Stomach (tissue), 9 donors: ENCODE data around the gene FAM187B. TPM values are rescaled to one million over a fixed set of nuclear protein-coding genes. Genes with fewer than 3 reads are reported as not detected.
A peak's percentile ranks its signal among the peaks of the same experiment; 100 is the strongest.

Experiments
- DNase-seq, 2 donors: peaks; one replicate each; pipeline versions ENCODE4 v3.0.0 to v3.0.0-alpha.2; 2013 to 2019
- H3K27ac ChIP-seq, 5 donors: fragments of 200-600 bp in 4 of 5; sonication (generic) in 4 of 5; one replicate each; pipeline ENCODE4 v1.5.1; 2013 to 2019; ENCODE audit warnings: mild to moderate bottlenecking in 1 of 5, moderate library complexity in 1 of 5
- H3K27me3 ChIP-seq, 3 donors: fragments of 200-600 bp; sonication (generic); one replicate each; pipeline ENCODE4 v1.5.1; 2017 to 2019; ENCODE audit warnings: mixed run types in 1 of 3
- H3K36me3 ChIP-seq, 4 donors: fragments of 200-600 bp; sonication (generic); 1 replicate in 3 of 4; 2 replicates in 1 of 4; pipeline ENCODE4 v1.5.1; 2016 to 2019
- H3K4me1 ChIP-seq, 4 donors: fragments of 200-600 bp; sonication (generic); one replicate each; pipeline ENCODE4 v1.5.1; 2016 to 2019
- H3K4me3 ChIP-seq, 4 donors: fragments of 200-600 bp; sonication (generic) in 3 of 4; one replicate each; pipeline ENCODE4 v1.5.1; 2016 to 2019; ENCODE audit warnings: mild to moderate bottlenecking in 1 of 4
- H3K9me3 ChIP-seq, 4 donors: fragments of 200-600 bp; sonication (generic); one replicate each; pipeline ENCODE4 v1.5.1; 2016 to 2019
- EP300 ChIP-seq: sonication (generic); formaldehyde crosslinking; IDR thresholded peaks from one replicate; pipeline ENCODE4 v1.6.1; 2017; ENCODE audit warnings: antibody characterized with exemption
- POLR2A ChIP-seq, 4 donors: fragments of 450-650 bp; IDR thresholded peaks; one replicate each; pipeline ENCODE4 v1.6.1; 2016; ENCODE audit warnings: antibody characterized with exemption in 4 of 4, control low read depth in 2 of 4, mild to moderate bottlenecking in 1 of 4, moderate library complexity in 1 of 4
- POLR2AphosphoS5 ChIP-seq, 3 donors: sonication (generic); formaldehyde crosslinking; IDR thresholded peaks; one replicate each; pipeline ENCODE4 v1.6.1; 2016; ENCODE audit warnings: antibody characterized with exemption in 3 of 3
- WGBS, 5 donors: extraction: QIAGEN DNeasy Blood & Tissue Kit in 3 of 5; methylation state at CpG; one replicate each; pipeline versions ENCODE4 v1.1.5 to v1.1.7; 2013 to 2018; 5-methylcytosine and 5-hydroxymethylcytosine counted together
- intact Hi-C: fragments of 100-400 bp; cut with DNase I; formaldehyde crosslinking; loops from one replicate; pipeline ENCODE4 v1.15.1; 2023; ENCODE audit warnings: low total_unique reads
- polyA plus RNA-seq, 3 donors: library from polyadenylated mRNA; stranded (reverse); fragments of 200-250 nt; gene quantifications; one replicate each; pipeline ENCODE4 v1.2.3, GENCODE V29; 2013
- total RNA-seq, 5 donors: library from RNA; depleted of rRNA; stranded (reverse); fragments of >200 nt; gene quantifications; one replicate each; pipeline versions ENCODE4 v1.1.0 to v1.2.3, GENCODE V29; 2014 to 2016
- TF ChIP-seq, protein P1 (sequence below), 7 experiments: fragments of 450-650 bp in 4 of 7; fragments of 200-600 bp in 3 of 7; sonication (generic) in 3 of 7; IDR thresholded peaks; one replicate each; pipeline ENCODE4 v1.5.1; 2016 to 2019; ENCODE audit warnings: antibody characterized with exemption in 7 of 7, control low read depth in 2 of 7, mild to moderate bottlenecking in 1 of 7
- donor health status: healthy with polysubstance abuse.
- donor health status: Bipolar disorder and iron deficiency.
- donor health status: healthy.

Gene FAM187B
- total and polyA plus RNA-seq, 8 donors = 0.25 TPM; not detected in 7

DNA sequence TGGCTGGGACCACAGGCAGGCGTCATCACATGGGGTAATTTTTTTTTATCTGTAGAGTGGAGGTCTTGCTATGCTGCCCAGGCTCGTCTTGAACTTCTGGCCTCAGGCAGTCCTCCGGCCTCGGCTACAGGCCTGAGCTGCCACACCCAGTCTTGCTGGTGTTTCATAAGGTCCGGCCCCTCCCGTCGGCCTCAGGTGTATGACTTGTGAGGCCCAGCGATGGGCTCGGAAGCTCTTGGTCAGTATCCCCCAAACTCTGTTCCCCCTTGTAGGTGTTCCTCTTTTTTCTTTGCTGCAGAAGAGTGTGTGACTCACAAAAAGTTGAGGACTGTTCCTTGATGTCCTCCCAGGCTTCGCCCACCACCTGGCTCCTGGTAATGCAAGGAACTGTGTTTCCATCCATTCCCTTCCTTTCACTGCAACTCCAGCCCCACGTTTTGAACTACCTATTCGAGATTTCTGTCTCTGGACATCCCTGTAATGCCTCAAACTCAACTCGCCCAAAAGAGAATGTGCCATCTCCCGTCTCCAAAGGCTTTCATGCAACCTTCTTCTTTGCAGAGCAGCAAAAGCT, 45.2 kb upstream of the FAM187B start:
- Histone ChIP-seq H3K27ac (no peak overlapping the region), H3K9me3 (no peaks in the 10 kb centered on the region), H3K4me3 (no peak overlapping the region), H3K4me1 (peaks cover 7 to 35% (median 21%) of the 10 kb centered on the region in 4 donors), H3K36me3 (peaks cover 55 to 88% (median 87%) of the 10 kb centered on the region in 4 donors), H3K27me3 (no peaks in the 10 kb centered on the region)
- DNase-seq = no peak
- intact Hi-C loops = no loop called here
- TF ChIP-seq POLR2A (IDR thresholded peaks at IDR 0.05) (no peak), EP300 (no peak), POLR2AphosphoS5 (IDR thresholded peaks at IDR 0.05) (no peak)
- TF ChIP-seq, protein P1, sequence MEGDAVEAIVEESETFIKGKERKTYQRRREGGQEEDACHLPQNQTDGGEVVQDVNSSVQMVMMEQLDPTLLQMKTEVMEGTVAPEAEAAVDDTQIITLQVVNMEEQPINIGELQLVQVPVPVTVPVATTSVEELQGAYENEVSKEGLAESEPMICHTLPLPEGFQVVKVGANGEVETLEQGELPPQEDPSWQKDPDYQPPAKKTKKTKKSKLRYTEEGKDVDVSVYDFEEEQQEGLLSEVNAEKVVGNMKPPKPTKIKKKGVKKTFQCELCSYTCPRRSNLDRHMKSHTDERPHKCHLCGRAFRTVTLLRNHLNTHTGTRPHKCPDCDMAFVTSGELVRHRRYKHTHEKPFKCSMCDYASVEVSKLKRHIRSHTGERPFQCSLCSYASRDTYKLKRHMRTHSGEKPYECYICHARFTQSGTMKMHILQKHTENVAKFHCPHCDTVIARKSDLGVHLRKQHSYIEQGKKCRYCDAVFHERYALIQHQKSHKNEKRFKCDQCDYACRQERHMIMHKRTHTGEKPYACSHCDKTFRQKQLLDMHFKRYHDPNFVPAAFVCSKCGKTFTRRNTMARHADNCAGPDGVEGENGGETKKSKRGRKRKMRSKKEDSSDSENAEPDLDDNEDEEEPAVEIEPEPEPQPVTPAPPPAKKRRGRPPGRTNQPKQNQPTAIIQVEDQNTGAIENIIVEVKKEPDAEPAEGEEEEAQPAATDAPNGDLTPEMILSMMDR (IDR thresholded peaks at IDR 0.05) = no peak
- 60 to 78% (median 72%) methylated on average over 13 to 14 of the region's 14 CpGs for WGBS, 5 donors

DNA sequence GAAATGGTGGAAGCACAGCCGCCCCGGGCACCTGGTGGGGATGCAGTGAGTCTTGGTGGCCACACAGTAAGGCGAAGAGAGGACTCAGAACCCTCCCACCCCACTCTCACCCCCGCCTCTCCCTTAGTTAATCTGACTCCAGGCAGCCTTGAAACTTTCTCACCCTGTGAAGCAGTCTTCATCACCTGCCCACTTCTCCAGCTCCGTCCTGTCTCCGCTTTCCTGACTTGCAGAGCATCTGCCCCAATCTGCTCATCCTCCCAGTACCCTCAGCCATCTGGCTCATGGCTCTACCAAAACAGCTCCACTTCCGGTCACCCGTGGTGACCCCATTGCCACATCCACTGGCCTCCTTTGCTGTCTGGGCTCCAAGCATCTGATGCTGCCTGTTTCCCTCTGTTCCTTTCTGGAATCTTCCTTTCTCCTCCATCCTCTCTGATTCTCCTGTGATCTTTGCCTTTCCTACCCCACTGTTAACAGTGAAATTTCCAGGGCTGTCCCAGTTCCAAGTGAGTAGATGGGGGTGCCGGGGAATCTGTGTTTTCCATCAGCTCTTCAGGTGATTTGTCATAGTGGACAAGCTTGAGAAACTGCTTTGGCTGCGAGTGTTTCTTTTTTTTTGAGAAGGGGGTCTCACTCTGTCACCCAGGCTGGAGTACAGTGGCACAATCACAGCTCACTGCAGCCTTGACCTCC, 44.6 kb upstream of the FAM187B start:
- no peak for TF ChIP-seq POLR2A (IDR thresholded peaks at IDR 0.05)
- no peak for TF ChIP-seq EP300
- TF ChIP-seq POLR2AphosphoS5 (IDR thresholded peaks at IDR 0.05) = no peak
- TF ChIP-seq, protein P1 (IDR thresholded peaks at IDR 0.05) = no peak
- Histone ChIP-seq H3K27me3 (no peaks in the 10 kb centered on the region), H3K4me1 (peaks cover 7 to 35% (median 21%) of the 10 kb centered on the region in 4 donors), H3K36me3 (peaks cover 49 to 81% (median 80%) of the 10 kb centered on the region in 4 donors), H3K4me3 (no peak overlapping the region), H3K27ac (peak overlapping the region in 1 of 5 donors; percentile 2), H3K9me3 (no peaks in the 10 kb centered on the region)
- WGBS, 5 donors = 80 to 88% (median 84%) methylated on average over 10 of the region's 10 CpGs
- no peak for DNase-seq
- intact Hi-C loops = no loop called here

DNA sequence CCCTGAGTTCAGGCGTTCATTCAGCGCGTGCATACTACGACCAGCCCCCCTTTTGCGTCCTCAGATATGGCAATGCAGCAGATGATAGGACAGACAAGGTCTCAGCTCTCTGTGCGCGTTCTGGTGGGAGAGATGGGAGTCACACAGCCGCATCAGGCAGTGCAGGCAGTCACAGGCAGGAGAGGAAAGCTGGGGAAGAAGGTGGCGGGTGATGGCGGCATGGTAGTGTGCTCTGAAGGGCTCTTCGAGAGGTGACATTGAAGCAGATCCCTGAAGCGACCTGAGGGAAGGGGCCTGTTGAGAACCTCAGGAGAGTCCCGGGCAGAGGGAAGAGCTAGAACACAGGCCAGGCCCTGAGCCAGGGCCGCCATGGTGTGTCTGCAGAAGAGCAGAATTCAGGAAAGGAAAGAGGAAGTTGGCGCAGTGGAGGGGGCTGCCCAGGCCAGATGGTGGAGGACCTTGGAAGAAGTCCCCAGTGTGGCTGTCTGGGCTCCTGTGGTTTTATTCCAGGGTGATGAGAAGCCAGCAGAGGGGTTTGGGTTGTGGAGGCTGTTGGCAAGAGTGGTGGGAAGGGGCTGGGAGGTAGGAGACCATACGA, 43.7 kb upstream of the FAM187B start:
- Histone ChIP-seq H3K4me3 (no peak overlapping the region), H3K27me3 (no peaks in the 10 kb centered on the region), H3K9me3 (no peaks in the 10 kb centered on the region), H3K4me1 (peaks cover 7 to 40% (median 26%) of the 10 kb centered on the region in 4 donors), H3K27ac (no peak overlapping the region), H3K36me3 (peaks cover 46 to 72% (median 72%) of the 10 kb centered on the region in 4 donors)
- 85 to 92% (median 88%) methylated on average over 16 of the region's 16 CpGs for WGBS, 5 donors
- TF ChIP-seq, protein P1 (IDR thresholded peaks at IDR 0.05) = no peak
- no peak for TF ChIP-seq EP300
- no peak for TF ChIP-seq POLR2A (IDR thresholded peaks at IDR 0.05)
- no peak for TF ChIP-seq POLR2AphosphoS5 (IDR thresholded peaks at IDR 0.05)
- no peak for DNase-seq
- intact Hi-C loops = no loop called here

DNA sequence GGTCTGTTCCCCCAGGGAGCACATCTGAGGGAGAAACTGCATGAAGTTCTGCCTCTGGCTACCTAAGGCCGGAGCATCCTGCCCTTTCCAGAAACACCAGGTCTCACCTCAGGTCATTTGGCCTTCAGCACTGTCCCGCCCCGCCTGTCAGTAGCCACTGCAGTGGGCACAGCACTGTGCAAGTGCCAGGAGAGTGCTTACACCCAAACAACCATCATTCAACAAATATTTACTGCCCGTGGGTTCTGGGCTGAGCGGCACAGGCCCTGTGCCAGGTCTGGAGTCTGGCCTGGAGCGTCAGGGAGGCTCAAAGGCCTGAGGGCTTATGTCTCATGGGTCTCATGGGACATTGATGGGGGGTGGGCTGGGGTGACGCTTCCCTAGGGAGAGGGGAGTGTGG, 43.0 kb upstream of the FAM187B start:
- intact Hi-C loops = no loop called here
- Histone ChIP-seq H3K9me3 (no peaks in the 10 kb centered on the region), H3K36me3 (peaks cover 39 to 67% (median 66%) of the 10 kb centered on the region in 4 donors), H3K4me3 (no peak overlapping the region), H3K27me3 (no peaks in the 10 kb centered on the region), H3K4me1 (peaks cover 14 to 47% (median 33%) of the 10 kb centered on the region in 4 donors), H3K27ac (no peak overlapping the region)
- 63 to 81% (median 73%) methylated on average over 7 of the region's 7 CpGs for WGBS, 5 donors
- no peak for TF ChIP-seq EP300
- TF ChIP-seq POLR2A (IDR thresholded peaks at IDR 0.05) = no peak
- TF ChIP-seq POLR2AphosphoS5 (IDR thresholded peaks at IDR 0.05) = no peak
- TF ChIP-seq, protein P1 (IDR thresholded peaks at IDR 0.05) = no peak
- no peak for DNase-seq
